HCT116 (cell line): ENCODE measurements around the gene RAB3GAP1. TPM values are rescaled to one million over a fixed set of nuclear protein-coding genes. Genes with fewer than 3 reads are reported as not detected.

Source experiments
- ATAC-seq: fragments of 200-7000 bp; cut with Tn5 transposase; 2 replicates; pipeline ENCODE4 v1.9.1; 2020; ENCODE audit warnings: mild to moderate bottlenecking, moderate library complexity
- BruUV-seq: library from RNA; stranded (reverse); fragments of 400-500 nt; replicated peaks from 2 replicates; lab custom pipeline; 2021; lab: Mats Ljungman, UMichigan
- CTCF ChIA-PET: fragments of 300-600 bp; sonication (Branson Sonifier 250); formaldehyde crosslinking; loops from one replicate; lab custom pipeline; 2021; ENCODE audit warnings: antibody characterized with exemption; lab: Charles Lee
- POLR2A ChIA-PET: fragments of 300-600, 350-600 bp; sonication (Branson Sonifier 250); formaldehyde crosslinking; loops from one replicate; lab custom pipeline; 2021; ENCODE audit warnings: antibody characterized with exemption; lab: Charles Lee
- RAD21 ChIA-PET, 2 experiments: fragments of 300-600 bp; sonication (Branson Sonifier 250); formaldehyde crosslinking; loops; one replicate each; lab custom pipeline; 2023; ENCODE audit warnings: low total read pairs in 2 of 2; ENCODE audit not compliant: uncharacterized antibody in 2 of 2, unreplicated experiment in 2 of 2, low non-redundant PET in 1 of 2; lab: Charles Lee
- DNase-seq: peaks from one replicate; pipeline ENCODE4 v3.0.0-alpha.2; 2010; ENCODE audit warnings: low read depth, low spot score
- H2AFZ ChIP-seq: fragments of 200-600 bp; shearing (Covaris generic), sonication (generic); 2 replicates; pipeline ENCODE4 v1.6.1; 2017; ENCODE audit warnings: low read depth, mixed run types, mixed read lengths, antibody characterized with exemption, low read length; ENCODE audit not compliant: poor library complexity, severe bottlenecking
- H3K27ac ChIP-seq: 2 replicates; pipeline ENCODE4 v1.5.1; 2012; ENCODE audit warnings: low read depth, low read length
- H3K27me3 ChIP-seq: fragments of 200-600 bp; sonication (generic); 2 replicates; pipeline ENCODE4 v1.6.1; 2016; ENCODE audit warnings: mixed run types, low read length, mixed read lengths; ENCODE audit not compliant: insufficient read depth
- H3K36me3 ChIP-seq, 2 experiments: fragments of 200-500 bp in 1 of 2; fragments of 200-600 bp in 1 of 2; sonication (Bioruptor generic) in 1 of 2; sonication (generic) in 1 of 2; 2 replicates each; pipeline versions ENCODE4 v1.5.1 to v1.6.1; 2014 to 2016; ENCODE audit warnings: low read length in 2 of 2, inconsistent platforms in 1 of 2, mixed read lengths in 1 of 2, mixed run types in 1 of 2; ENCODE audit not compliant: insufficient read depth in 2 of 2, control insufficient read depth in 1 of 2
- H3K4me1 ChIP-seq, 2 experiments: fragments of 200-600 bp in 1 of 2; sonication (generic) in 1 of 2; 2 replicates each; pipeline versions ENCODE4 v1.5.1 to v1.6.1; 2012 to 2017; ENCODE audit warnings: low read length in 2 of 2, inconsistent platforms in 1 of 2, mild to moderate bottlenecking in 1 of 2, mixed read lengths in 1 of 2, mixed run types in 1 of 2, moderate library complexity in 1 of 2; ENCODE audit not compliant: insufficient read depth in 2 of 2, control insufficient read depth in 1 of 2
- H3K4me2 ChIP-seq: fragments of 200-600 bp; sonication (generic); 2 replicates; pipeline ENCODE4 v1.6.1; 2017; ENCODE audit warnings: mixed run types, low read length, mixed read lengths
- H3K4me3 ChIP-seq, 2 experiments: fragments of 200-600 bp in 1 of 2; sonication (generic) in 1 of 2; replicated peaks in 1 of 2; 2 replicates each; pipeline ENCODE4 v1.5.1; 2011 to 2016; ENCODE audit warnings: low read length in 2 of 2, control low read depth in 1 of 2, low read depth in 1 of 2, mild to moderate bottlenecking in 1 of 2, mixed read lengths in 1 of 2, mixed run types in 1 of 2
- H3K79me2 ChIP-seq: fragments of 200-600 bp; sonication (generic); 2 replicates; pipeline ENCODE4 v1.6.1; 2017; ENCODE audit warnings: mild to moderate bottlenecking, mixed run types, low read length, moderate library complexity, mixed read lengths; ENCODE audit not compliant: insufficient read depth
- H3K9ac ChIP-seq: fragments of 200-600 bp; sonication (generic); 2 replicates; pipeline ENCODE4 v1.6.1; 2016; ENCODE audit warnings: low read length, mixed read lengths
- H3K9me2 ChIP-seq: fragments of 200-600 bp; sonication (generic), shearing (Covaris generic); 2 replicates; pipeline ENCODE4 v1.6.1; 2017; ENCODE audit warnings: mixed run types, mild to moderate bottlenecking, moderate library complexity; ENCODE audit not compliant: insufficient read depth
- H3K9me3 ChIP-seq, 2 experiments: fragments of 200-500 bp in 1 of 2; fragments of 200-600 bp in 1 of 2; sonication (Bioruptor generic) in 1 of 2; sonication (generic) in 1 of 2; 2 replicates each; pipeline ENCODE4 v1.6.1; 2014 to 2017; ENCODE audit warnings: low read length in 2 of 2, mixed read lengths in 2 of 2, inconsistent platforms in 1 of 2, low read depth in 1 of 2, mild to moderate bottlenecking in 1 of 2, mixed run types in 1 of 2, moderate library complexity in 1 of 2; ENCODE audit not compliant: control insufficient read depth in 1 of 2, insufficient read depth in 1 of 2
- H4K20me1 ChIP-seq: fragments of 200-600 bp; sonication (generic), shearing (Covaris generic); 2 replicates; pipeline ENCODE4 v1.6.1; 2017; ENCODE audit warnings: mixed run types, mild to moderate bottlenecking, moderate library complexity; ENCODE audit not compliant: insufficient read depth
- ATF3 ChIP-seq: IDR thresholded peaks from 2 replicates; pipeline ENCODE4 v1.6.1; 2012
- CBX3 ChIP-seq: IDR thresholded peaks from 2 replicates; pipeline ENCODE4 v1.6.1; 2012; ENCODE audit warnings: low read depth
- CEBPB ChIP-seq: IDR thresholded peaks from 2 replicates; pipeline ENCODE4 v1.6.1; 2012; ENCODE audit warnings: low read depth
- CTCF ChIP-seq, 3 experiments: fragments of 200-600 bp in 1 of 3; sonication (generic) in 1 of 3; IDR thresholded peaks in 2 of 3; conservative IDR thresholded peaks in 1 of 3; 2 replicates each; pipeline ENCODE4 v1.5.1; 2012 to 2017; ENCODE audit warnings: low read depth in 2 of 3, low read length in 2 of 3, antibody characterized with exemption in 1 of 3, borderline replicate concordance in 1 of 3, control low read depth in 1 of 3, mild to moderate bottlenecking in 1 of 3, mixed read lengths in 1 of 3, mixed run types in 1 of 3, moderate library complexity in 1 of 3; ENCODE audit not compliant: insufficient read depth in 1 of 3
- ELF1 ChIP-seq: IDR thresholded peaks from 2 replicates; pipeline ENCODE4 v1.6.1; 2012; ENCODE audit warnings: low read depth, borderline replicate concordance
- EZH2 ChIP-seq: fragments of 200-600 bp; sonication (generic); IDR thresholded peaks from 2 replicates; pipeline ENCODE4 v1.6.1; 2017; ENCODE audit warnings: antibody characterized with exemption, mixed run types
- EZH2phosphoT487 ChIP-seq: fragments of 200-600 bp; IDR thresholded peaks from 2 replicates; pipeline ENCODE4 v1.6.1; 2018; ENCODE audit warnings: antibody characterized with exemption, borderline replicate concordance
- FOSL1 ChIP-seq: IDR thresholded peaks from 2 replicates; pipeline ENCODE4 v1.6.1; 2012; ENCODE audit warnings: low read depth
- JUND ChIP-seq: IDR thresholded peaks from 2 replicates; pipeline ENCODE4 v1.6.1; 2012
- MAX ChIP-seq: IDR thresholded peaks from 2 replicates; pipeline ENCODE4 v1.6.1; 2012
- POLR2AphosphoS5 ChIP-seq: IDR thresholded peaks from 2 replicates; pipeline ENCODE4 v1.6.1; 2011; ENCODE audit warnings: mild to moderate bottlenecking, low read depth, low read length, moderate library complexity
- REST ChIP-seq: IDR thresholded peaks from 2 replicates; pipeline ENCODE4 v1.6.1; 2012; ENCODE audit warnings: low read depth
- SP1 ChIP-seq: IDR thresholded peaks from 2 replicates; pipeline ENCODE4 v1.6.1; 2012; ENCODE audit warnings: low read depth
- SRF ChIP-seq: IDR thresholded peaks from 2 replicates; pipeline ENCODE4 v1.6.1; 2012; ENCODE audit warnings: low read depth
- TCF7L2 ChIP-seq: IDR thresholded peaks from 2 replicates; pipeline ENCODE4 v1.7.0; 2011; ENCODE audit warnings: borderline replicate concordance, inconsistent platforms; ENCODE audit not compliant: insufficient read depth, insufficient read length; ENCODE audit errors: extremely low read depth
- ZBTB33 ChIP-seq: IDR thresholded peaks from 2 replicates; pipeline ENCODE4 v1.6.1; 2011; ENCODE audit warnings: mild to moderate bottlenecking, low read length, moderate library complexity; ENCODE audit not compliant: insufficient replicate concordance; ENCODE audit errors: extremely low read depth
- ZFX ChIP-seq: fragments of 450-650 bp; IDR thresholded peaks from 2 replicates; pipeline ENCODE4 v1.6.1; 2017
- ZNF274 ChIP-seq: fragments of 200-500 bp; sonication (Bioruptor generic); IDR thresholded peaks from 2 replicates; pipeline ENCODE4 v1.6.1; 2014; ENCODE audit warnings: mild to moderate bottlenecking, low read depth, low read length, inconsistent platforms
- intact Hi-C: fragments of 100-400 bp; cut with micrococcal nuclease; formaldehyde crosslinking; loops from 2 replicates; pipeline ENCODE4 v1.10.0; 2022
- total RNA-seq: library from RNA; stranded (reverse); gene quantifications from one replicate; pipeline ENCODE4 v1.2.1, GENCODE V29; 2021; ENCODE audit not compliant: unreplicated experiment

The RAB3GAP1 gene
- total RNA-seq, 1 experiment from 2014 or later, result 38.5 TPM

- DNase-seq, result no peak
- H3K27me3 ChIP-seq, result no peaks in the 10 kb centered on the region
- H3K9ac ChIP-seq, result no peak overlapping the region
- no peaks in the 10 kb centered on the region for H3K79me2 ChIP-seq
- H2AFZ ChIP-seq, result no peak overlapping the region
- no peaks in the 10 kb centered on the region for H3K4me1 ChIP-seq
- no peaks in the 10 kb centered on the region for H4K20me1 ChIP-seq
- RAD21 ChIA-PET, result no interaction called here
- no peak overlapping the region for H3K4me2 ChIP-seq
- ATAC-seq, result no peak
- intact Hi-C loops, result loop anchor here (10.0 kb wide), 1 partner anchor 165 kb away; no protein-coding TSS in a partner anchor
- TF ChIP-seq ZFX (no peak), EZH2 (no peak), FOSL1 (no peak), CEBPB (no peak), TCF7L2 (no peak), MAX (no peak), EZH2phosphoT487 (no peak), ZBTB33 (no peak), CBX3 (no peak), ATF3 (no peak), REST (no peak), SRF (no peak), SP1 (no peak), ELF1 (no peak), CTCF (IDR thresholded peaks at IDR 0.05 in 2 of 3, conservative IDR thresholded peaks at IDR 0.05 in 1 of 3; ENCODE audit: borderline replicate concordance in 1 of 3, insufficient read depth in 1 of 3, low read depth in 2 of 3, low read length in 2 of 3) (no peak), POLR2AphosphoS5 (no peak), ZNF274 (no peak), JUND (no peak)
- H3K9me3 ChIP-seq, result no peaks in the 10 kb centered on the region
- CTCF ChIA-PET, result no interaction called here
- no peak overlapping the region for H3K4me3 ChIP-seq
- POLR2A ChIA-PET, result no interaction called here
- no TSS peak for BruUV-seq
- no peaks in the 10 kb centered on the region for H3K9me2 ChIP-seq
- H3K36me3 ChIP-seq, result peaks cover 19 to 21% of the 10 kb centered on the region in 2 experiments; a peak in 2 of 4 replicates
- no peak overlapping the region for H3K27ac ChIP-seq
Observed at GRCh38 chr2:135169900-135170753, 118.0 kb downstream of the RAB3GAP1 start.
